WI38 (cell line): ENCODE data around the gene ZNF311.

Experiments used
- H3K4me3 ChIP-seq: 2 replicates; pipeline ENCODE4 v1.5.1; 2011; ENCODE audit warnings: low read depth, mild to moderate bottlenecking, control low read depth, low read length
- TF ChIP-seq, protein P1 (sequence below): IDR thresholded peaks from 2 replicates; pipeline ENCODE4 v1.5.1; 2012; ENCODE audit warnings: low read depth, mild to moderate bottlenecking, control low read depth, low read length

ZNF311 gene

DNA sequence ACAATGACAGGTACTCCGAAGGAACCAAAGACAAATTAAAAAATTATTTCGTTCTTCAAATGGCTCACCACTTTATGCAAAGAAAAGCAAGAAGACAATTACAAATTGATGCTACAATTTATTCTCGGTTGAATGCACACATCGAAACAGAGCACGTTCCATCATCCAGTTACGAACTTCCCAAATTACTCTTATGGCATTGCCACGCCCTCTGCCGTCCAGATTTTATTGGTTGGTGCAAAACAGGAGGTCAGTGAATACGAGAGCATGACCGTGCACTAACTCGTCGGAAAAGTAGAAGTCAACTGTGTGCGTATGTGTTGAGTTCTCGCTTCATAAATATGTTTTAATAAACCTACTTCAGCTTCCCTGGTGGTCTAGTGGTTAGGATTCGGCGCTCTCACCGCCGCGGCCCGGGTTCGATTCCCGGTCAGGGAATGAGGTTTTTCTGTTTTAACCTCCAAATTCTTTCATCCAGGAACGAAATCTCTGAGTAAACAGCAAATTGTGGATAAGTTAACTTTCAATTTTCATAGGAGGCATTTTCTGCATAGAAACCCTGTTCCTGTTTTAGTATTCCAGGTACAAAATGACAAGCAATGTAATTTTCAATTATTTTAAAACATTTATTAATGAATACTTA lies 23.2 kb downstream of the ZNF311 start:
- H3K4me3 ChIP-seq: peak overlapping the region; percentile 89
- TF ChIP-seq, protein P1, sequence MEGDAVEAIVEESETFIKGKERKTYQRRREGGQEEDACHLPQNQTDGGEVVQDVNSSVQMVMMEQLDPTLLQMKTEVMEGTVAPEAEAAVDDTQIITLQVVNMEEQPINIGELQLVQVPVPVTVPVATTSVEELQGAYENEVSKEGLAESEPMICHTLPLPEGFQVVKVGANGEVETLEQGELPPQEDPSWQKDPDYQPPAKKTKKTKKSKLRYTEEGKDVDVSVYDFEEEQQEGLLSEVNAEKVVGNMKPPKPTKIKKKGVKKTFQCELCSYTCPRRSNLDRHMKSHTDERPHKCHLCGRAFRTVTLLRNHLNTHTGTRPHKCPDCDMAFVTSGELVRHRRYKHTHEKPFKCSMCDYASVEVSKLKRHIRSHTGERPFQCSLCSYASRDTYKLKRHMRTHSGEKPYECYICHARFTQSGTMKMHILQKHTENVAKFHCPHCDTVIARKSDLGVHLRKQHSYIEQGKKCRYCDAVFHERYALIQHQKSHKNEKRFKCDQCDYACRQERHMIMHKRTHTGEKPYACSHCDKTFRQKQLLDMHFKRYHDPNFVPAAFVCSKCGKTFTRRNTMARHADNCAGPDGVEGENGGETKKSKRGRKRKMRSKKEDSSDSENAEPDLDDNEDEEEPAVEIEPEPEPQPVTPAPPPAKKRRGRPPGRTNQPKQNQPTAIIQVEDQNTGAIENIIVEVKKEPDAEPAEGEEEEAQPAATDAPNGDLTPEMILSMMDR: no peak

DNA sequence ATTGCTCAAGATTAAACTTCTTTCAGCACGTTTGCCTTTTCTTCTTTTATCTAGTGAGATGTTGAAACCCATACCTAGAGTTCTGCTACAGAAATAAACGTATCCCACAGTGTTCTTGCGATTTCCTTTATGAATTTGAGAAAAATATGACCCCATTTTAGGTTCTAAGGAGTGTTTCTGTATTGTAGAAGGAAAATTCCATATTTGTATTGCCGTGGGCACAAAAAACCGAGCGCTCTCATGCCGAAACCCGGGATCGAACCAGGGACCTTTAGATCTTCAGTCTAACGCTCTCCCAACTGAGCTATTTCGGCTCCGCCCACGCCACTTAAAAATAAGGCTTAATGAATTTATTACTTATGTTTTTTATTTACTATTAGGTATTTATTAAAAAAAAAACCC lies 23.7 kb downstream of the ZNF311 start:
- peak overlapping the region; percentile 89 for H3K4me3 ChIP-seq
- TF ChIP-seq, protein P1: no peak

DNA sequence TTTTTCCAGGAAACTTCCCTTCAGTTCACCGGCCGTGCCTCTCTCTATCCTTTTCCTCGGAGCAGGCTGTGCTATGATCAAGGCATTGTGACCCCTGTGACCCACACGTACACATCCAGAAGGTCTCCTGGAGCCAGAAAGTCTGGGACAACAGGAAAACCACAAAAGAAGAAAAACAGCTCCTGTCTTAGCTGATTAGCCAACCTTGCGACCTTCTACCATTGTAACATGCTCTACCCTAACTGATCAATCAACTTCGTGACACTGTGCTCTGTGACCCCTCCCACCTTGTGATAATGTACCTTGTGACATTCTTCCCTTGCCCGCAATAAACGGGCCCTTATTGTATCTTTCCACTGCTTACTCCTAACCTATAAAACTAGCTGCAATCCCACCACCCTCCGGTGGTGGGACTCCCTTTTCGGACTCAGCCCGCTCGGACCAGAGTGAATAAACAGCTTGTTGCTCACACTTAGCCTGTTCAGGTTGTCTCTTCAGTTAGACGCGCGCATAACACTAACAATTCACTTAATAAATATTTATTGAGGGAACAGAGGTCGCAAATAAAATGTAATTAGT lies 24.2 kb downstream of the ZNF311 start:
- H3K4me3 ChIP-seq: peak overlapping the region; percentile 89
- TF ChIP-seq, protein P1: peak; percentile 40; the same call in 1 of the 2 replicates

DNA sequence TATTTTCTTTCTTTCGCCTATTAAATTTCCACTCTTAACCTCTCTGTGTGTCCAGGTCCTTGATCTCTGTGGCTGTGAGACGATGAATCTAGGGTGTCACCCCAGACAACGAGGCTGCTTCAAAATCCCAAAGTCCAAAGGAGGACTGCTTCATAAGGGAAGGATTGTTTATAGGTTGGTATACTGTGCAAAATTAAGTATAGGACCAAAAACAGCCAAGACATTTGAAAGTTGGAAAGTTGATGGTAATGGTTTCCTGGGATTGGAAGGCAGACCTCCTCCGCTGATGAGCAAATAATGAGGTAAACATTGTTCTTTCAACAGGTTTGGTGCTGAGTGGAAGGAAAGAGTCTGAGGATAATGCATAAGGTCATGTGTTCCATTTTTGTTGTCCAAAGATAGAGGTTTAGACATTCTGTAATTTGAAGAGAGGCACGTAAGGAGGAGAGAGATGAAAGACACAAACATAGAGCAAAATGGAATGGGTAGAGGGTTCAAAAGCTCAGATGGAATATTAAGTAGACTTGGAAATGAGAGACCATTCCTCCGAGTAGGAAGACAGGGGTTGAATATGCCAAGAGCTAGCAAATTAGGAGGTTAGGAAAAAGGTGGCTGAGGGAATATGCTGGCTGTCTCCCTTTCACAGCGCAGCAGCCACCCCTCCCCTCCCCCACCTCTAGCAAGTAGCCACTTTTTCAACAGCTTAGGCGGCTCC lies 24.8 kb downstream of the ZNF311 start:
- H3K4me3 ChIP-seq: peak overlapping the region; percentile 89
- TF ChIP-seq, protein P1: no peak

DNA sequence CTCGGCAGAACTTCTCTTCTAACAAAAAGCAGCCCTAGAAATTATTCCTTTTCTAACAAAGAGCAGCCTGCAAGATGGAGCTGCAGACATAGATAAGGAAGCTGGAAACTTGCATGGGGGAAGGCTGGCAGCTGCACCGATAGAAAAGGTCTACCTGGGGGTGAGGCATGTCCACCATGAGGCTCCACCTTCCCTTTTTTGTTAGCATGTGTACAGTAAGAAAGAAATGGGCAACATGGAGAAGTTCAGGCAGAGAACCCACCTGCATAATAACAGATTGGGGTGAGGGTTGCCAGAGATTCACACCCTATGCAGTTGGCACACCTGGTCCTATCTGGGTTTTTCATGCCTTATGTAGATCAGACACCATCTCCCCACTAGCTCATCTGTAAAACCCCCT lies 25.4 kb downstream of the ZNF311 start:
- H3K4me3 ChIP-seq: no peak overlapping the region
- TF ChIP-seq, protein P1: no peak

DNA sequence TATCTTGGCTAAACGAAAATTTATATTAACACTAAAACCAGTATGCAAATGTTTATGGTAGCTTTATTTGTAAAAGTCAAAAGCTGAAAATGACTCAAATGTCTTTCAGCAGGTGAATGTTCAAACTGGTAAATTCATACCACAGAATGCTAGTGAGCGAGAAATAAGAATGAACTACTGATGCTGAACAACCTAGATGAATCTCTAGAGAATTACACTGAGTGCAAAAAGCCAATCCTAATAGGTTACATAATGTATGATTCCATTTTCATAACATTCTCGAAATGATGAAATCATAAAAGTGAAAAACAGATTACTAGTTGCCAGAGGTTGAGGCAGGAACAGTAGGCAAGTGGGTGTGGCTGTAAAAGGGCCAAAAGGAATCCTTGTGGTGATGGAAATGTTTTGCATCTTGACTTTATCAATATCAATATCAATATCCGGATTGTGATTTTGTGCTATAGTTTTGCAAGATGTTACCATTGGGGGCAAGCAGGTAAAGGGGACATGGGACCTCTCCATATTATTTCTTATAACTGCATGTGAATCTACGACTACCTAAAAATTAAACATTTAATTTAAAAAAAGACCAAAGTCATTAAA lies 26.1 kb downstream of the ZNF311 start:
- no peak overlapping the region for H3K4me3 ChIP-seq
- TF ChIP-seq, protein P1: no peak

DNA sequence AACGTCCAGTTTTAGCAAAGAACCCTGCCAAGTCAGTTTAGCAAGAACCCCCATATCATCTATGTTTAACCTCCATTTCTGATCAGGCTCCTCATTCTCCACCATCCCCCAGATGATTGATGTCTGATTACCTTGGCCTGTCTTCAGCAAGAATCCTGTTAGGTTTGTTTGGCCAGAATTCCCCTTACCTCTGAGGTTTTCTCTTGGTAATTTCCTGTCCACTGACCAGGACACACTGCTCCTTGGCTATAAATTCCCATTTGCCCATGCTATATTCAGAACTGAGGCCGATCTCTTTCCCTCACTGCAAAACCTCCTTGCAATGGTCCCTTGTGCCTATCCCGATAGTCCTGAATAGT lies 27.0 kb downstream of the ZNF311 start:
- H3K4me3 ChIP-seq: no peak overlapping the region
- TF ChIP-seq, protein P1: no peak
